ENCODE results near the gene CHTF8.
"Not testable (repeated sequence)": the region's sequence is repeated elsewhere in the genome, so short reads cannot be mapped to it uniquely, and the experiment has no call there.

Gene CHTF8

DNA sequence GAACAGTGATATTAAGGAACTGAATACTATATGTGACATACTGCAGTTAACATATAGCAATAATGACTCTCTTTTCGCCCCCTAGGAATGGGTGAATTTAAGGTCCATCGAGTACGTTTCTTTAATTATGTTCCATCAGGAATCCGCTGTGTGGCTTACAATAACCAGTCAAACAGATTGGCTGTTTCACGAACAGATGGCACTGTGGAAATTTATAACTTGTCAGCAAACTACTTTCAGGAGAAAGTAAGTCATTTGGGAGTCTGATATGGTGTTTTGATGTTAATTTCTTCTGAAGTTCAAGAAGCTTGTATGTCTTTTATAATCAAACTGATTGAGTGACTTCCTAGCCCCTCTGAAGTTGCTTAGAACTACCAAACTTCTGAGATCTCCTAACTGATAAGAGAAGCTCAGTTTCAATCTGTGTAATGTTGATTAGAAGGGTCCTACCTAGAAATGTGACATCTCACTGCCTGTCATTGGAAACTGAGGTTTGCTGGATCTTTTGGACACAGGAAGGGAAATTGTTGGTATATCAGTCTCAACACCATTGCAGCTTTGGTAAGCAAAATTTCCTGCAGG, 1.1 kb upstream of the CHTF8 start:
- TF ChIP-seq ZFX (IDR thresholded peaks at IDR 0.05; ENCODE audit: borderline replicate concordance), result no peak
- TF ChIP-seq, protein P1, sequence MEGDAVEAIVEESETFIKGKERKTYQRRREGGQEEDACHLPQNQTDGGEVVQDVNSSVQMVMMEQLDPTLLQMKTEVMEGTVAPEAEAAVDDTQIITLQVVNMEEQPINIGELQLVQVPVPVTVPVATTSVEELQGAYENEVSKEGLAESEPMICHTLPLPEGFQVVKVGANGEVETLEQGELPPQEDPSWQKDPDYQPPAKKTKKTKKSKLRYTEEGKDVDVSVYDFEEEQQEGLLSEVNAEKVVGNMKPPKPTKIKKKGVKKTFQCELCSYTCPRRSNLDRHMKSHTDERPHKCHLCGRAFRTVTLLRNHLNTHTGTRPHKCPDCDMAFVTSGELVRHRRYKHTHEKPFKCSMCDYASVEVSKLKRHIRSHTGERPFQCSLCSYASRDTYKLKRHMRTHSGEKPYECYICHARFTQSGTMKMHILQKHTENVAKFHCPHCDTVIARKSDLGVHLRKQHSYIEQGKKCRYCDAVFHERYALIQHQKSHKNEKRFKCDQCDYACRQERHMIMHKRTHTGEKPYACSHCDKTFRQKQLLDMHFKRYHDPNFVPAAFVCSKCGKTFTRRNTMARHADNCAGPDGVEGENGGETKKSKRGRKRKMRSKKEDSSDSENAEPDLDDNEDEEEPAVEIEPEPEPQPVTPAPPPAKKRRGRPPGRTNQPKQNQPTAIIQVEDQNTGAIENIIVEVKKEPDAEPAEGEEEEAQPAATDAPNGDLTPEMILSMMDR (IDR thresholded peaks at IDR 0.05), result no peak
- peak overlapping the region; percentile 84; the same call in 1 of the 2 replicates for H3K27ac ChIP-seq

DNA sequence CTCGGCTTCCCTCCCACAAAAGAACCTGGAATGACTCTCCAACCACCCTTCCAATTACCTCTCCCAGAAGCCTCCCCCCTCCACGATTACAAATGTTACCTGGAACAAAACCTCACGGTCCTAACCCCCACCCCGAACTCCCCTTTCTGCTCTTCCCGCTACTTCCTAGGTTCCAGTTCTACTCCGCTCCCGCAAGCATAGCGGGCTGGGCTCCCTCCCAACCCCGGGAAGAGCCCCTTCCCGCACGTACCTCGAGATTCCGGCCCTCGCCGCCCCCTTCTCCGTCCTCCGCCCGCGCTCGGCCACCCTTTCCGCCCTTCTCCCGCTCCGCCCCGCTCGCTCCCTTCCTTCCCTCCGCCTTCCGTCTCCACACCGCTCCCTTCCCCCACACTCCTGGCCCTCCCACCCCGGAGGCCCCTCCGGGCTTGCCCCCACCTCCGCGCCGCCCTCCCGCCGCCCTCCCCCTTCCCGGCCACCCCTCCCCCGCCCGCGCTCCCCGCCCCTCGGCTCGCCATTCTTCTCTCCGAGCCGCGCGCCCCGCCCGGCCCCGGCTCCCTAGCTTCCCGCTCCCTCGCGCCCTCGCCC, 457 bp downstream of the CHTF8 start:
- H3K27ac ChIP-seq, result peak overlapping the region; percentile 84
- TF ChIP-seq ZFX (IDR thresholded peaks at IDR 0.05; ENCODE audit: borderline replicate concordance), result no peak
- TF ChIP-seq, protein P1 (IDR thresholded peaks at IDR 0.05), result no peak

DNA sequence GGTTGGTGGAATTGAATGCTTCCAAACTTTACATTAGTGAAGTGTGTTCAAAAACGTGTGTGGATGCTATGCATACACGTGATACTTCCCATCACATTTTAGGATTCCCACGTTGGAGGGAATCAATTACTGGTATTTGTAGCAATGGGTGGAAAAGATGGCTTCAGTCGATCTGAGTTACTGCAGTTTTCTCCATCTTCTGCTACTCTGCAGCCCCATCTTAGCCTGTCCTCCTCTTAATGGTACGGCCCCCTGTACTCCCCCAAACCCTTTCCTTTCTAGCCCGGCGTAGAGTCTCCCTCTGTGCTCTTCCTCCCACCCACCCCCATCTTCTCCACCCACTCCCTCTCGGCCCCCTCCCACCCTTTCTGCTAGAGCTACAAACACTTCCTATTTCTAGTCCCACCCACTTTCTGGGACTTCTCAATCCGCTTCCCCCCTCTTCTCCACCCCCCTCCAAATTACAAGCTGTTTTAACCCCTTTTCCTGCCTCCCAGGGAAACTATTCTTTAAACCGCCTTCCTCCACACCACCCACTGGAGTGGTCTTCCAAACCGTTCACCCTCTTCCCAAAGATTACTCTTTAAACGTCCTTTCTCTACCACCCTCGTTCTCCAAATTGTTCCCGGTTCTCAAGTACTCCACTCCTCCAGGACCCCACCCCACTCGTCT, 1.1 kb downstream of the CHTF8 start:
- TF ChIP-seq ZFX (IDR thresholded peaks at IDR 0.05; ENCODE audit: borderline replicate concordance), result no peak
- TF ChIP-seq, protein P1 (IDR thresholded peaks at IDR 0.05), result no peak

DNA sequence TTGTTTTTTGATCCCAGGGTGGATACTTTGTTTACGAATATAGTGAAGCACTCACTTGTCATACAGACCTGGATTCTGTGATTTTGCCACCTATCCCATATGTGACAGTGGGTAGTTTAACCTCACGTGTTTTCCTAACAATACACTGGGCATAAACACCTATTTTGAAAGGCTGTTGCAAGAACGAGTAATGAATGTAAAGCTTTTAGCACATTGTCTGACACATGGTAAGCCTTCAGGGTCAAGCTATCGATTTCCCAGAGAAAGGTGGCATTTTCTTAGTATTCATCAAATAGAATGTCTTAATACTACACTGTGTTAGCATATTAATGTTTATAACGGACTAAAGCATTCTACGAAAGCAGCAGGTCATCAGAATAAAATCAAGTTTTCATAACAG, 1.9 kb downstream of the CHTF8 start:
- peak overlapping the region; percentile 84 for H3K27ac ChIP-seq
- TF ChIP-seq, protein P1 (IDR thresholded peaks at IDR 0.05), result no peak
- TF ChIP-seq ZFX (IDR thresholded peaks at IDR 0.05; ENCODE audit: borderline replicate concordance), result no peak

More for the DNA sequence above, 1.1 kb downstream of the CHTF8 start:
- peak overlapping the region; percentile 84 for H3K27ac ChIP-seq

DNA sequence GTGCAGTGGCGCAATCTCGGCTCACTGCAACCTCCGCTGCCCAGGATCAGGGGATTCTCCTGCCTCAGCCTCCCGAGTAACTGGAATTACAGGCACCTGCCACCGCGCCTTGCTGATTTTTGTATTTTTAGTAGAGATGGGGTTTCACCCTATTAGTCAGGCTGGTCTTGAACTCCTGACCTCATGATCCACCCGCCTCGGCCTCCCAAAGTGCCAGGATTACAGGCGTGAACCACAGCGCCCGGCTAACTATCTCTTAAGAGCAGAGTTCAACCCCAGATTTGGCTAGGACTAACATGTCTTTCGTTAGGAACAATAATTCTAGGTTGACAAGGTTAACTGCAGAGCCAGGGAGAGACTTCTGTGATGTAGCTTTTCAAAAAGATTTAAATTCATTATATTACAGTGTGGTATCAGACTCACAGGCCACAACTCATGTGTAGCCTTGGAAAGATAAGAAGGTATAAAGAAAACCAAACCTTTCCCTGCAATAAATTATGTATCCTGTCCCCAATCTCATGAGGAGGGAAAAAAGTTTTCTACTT, 4.3 kb downstream of the CHTF8 start:
- H3K27ac ChIP-seq, result no peak overlapping the region
- no peak for TF ChIP-seq ZFX (IDR thresholded peaks at IDR 0.05; ENCODE audit: borderline replicate concordance)
- TF ChIP-seq, protein P1 (IDR thresholded peaks at IDR 0.05), result no peak

DNA sequence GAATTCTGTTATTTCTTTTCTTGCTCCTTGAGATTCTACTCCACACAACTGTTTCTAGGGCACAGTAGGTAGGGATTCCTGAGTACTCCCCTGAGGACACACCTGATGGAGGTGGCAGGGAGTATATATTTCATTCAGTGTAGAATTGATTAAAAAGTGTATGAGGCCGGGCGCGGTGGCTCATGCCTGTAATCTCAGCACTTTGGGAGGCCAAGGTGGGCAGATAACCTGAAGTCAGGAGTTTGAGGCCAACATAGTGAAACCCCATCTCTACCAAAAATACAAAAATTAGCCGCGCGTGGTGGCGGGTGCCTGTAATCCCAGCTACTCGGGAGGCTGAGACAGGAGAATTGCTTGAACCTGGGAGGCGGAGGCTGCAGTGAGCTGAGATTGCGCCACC, 5.6 kb downstream of the CHTF8 start:
- not testable (repeated sequence) for H3K27ac ChIP-seq

DNA sequence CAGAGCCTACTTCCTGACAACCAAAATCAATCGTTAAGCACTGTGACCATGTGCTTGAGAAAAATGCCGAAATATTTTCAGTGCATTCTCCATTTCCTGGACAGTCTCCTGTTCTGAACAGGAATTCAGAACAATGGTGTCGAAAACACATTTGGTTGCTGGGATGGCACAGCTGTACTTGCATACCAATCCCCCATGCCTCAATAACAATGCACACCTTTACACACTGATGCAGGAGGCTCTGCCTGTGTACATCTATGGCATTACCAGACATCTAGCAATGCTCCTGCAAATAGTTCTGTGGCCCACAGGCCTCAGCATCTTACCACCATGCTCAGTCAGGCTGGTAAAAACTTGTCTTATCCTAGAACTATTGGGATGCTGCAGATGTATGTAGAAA, 6.2 kb downstream of the CHTF8 start:
- no peak overlapping the region for H3K27ac ChIP-seq
- TF ChIP-seq, protein P1 (IDR thresholded peaks at IDR 0.05), result no peak
- TF ChIP-seq ZFX (IDR thresholded peaks at IDR 0.05; ENCODE audit: borderline replicate concordance), result no peak

DNA sequence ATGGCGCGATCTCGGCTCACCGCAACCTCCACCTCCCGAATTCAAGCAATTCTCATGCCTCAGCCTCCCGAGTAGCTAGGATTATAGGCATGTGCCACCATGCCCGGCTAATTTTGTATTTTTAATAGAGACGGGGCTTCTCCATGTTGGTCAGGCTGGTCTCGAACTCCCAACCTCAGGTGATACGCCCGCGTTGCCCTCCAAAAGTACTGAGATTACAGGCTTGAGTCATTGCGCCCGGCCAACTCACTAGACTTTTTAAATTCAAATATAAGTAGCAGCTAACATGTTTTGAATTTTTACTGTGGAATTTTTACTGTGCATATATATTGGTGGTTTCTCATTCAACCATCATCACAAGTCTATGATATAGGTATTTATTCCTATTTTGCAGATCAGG, 7.4 kb downstream of the CHTF8 start:
- H3K27ac ChIP-seq, result not testable (repeated sequence)

DNA sequence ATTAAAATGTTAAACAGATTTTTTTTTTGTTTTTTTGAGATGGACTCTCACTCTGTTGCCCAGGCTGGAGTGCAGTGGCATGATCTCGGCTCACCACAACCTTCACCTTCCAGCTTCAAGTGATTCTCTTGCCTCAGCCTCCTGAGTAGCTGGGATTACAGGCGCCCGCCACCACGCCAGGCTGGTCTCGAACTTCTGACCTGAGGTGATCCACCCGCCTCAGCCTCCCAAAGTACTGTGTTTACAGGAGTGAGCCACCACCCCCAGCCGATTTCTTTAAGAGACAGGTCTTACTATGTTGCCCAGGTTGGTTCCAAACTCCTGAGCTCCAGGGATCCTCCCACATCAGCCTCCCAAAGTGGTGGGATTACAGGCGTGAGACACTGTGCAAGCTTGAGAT, 8.0 kb downstream of the CHTF8 start:
- H3K27ac ChIP-seq, result not testable (repeated sequence)

All from 22Rv1 (cell line).